Stimulated activated CD4-positive, alpha-beta T cell treated with anti-CD3 and anti-CD28 coated beads, Interleukin-2, amount 100 ng/mL, for 4 hours (primary cell): Measurements from ENCODE around the gene MS4A5.
"Not testable (repeated sequence)": the region's sequence is repeated elsewhere in the genome, so short reads cannot be mapped to it uniquely, and the experiment has no call there.

Source experiments
- DNase-seq: peaks from one replicate; pipeline ENCODE4 v3.0.0-alpha.2; 2020; ENCODE audit warnings: low read depth

MS4A5 gene, protein sequence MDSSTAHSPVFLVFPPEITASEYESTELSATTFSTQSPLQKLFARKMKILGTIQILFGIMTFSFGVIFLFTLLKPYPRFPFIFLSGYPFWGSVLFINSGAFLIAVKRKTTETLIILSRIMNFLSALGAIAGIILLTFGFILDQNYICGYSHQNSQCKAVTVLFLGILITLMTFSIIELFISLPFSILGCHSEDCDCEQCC

DNA sequence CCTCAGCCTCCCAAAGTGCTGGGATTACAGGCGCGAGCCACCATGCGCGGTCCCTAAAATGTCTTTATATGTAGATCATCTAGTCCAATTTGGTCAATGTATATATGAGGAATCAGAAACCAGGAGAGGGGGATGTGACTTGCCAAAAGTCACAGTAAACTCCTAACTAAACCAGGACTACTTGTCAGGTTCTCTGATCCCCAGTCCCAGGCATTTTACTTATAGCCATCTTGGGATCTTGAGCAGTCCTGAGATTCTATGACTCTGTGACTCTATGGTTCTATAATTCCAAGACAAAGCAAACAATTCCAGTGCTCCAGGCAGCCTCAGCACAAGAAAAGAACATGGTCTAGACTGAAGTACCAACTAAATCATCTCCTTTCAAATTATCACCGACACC, at the start of gene MS4A5:
Gene MS4A5, plus strand, starts transcription at position 301 of the 400 bp plus-strand sequence. CDS start 103 bp downstream, outside the sequence.
- DNase-seq: no peak

DNA sequence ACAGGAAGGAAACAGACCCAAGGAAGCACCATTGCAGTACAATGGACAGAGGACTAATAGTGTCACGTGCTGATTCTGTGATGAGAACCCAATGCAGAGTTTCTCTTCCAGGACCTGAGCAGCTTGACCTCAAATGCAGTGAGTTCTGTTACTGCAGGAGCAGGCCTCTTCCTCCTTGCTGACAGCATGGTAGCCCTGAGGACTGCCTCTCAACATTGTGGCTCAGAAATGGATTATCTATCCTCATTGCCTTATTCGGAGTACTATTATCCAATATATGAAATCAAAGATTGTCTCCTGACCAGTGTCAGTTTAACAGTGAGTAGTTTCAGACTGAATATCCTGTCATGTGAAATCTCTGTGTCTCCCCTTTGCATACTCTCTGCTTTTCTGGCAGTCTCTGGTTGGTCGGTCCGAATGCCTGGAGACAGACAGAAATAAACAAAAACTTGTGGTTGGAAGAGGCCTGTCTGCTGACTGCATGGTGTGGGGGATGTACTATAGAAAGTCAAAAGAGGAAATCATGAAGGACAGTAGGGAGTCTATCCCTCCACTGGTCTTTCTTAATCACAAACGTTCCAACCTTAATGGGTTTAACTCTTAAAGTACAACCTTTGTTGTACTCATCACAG, 40.0 kb upstream of the MS4A5 start:
- no peak for DNase-seq

DNA sequence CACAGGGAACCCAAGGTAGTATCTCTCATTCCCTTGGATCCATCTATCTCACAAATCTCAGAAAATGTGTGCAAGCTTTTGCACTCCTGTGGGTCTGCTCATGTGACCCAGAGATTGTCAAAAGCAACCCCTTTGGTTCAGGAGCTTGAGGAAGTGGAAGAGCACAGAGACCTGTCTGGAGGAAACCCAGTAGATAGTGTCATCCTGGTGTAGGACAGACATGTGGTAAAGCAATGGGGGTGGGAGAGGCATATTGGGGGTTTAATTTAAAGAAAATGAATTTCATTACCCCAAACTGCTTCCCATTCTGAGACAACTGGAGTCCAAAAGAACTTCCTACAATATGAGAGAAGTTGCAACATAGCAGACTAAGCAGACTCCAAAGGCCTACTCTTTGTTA, 39.0 kb upstream of the MS4A5 start:
- no peak for DNase-seq

DNA sequence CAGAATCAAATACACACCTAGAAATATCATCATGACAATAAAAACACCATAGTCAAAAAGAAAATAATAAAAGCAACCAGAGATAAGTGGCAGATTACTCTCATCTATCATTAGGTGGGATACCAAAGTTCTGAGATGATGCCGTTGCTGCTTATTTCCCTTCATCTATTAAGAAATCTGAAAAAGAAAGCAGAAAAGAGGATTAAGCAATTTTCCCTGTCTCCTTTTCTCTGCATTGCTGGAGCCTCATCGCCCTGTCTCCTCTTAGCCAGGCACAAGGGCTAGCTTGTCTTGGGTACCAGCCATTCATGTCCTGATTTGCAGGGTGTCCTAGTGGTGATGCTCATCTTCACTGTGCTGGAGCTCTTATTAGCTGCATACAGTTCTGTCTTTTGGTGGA, 37.0 kb upstream of the MS4A5 start:
- no peak for DNase-seq

DNA sequence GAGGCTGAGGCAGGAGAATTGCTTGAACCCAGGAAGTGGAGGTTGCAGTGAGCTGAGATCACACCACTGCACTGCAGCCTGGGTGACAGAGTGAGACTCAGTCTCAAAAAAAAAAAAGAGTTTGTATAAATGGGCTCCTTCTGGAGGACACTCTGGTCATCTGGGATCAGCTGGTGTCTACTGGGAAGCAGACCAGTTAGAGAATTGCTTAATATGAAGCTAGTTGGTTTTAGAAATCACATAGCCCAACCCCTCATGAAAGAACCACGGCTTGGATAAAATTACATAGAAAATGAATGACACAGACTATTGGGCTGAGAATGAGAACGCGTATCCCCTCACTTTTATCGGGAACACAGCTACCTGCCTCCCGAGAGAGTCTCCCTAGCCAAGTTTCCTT, 36.4 kb upstream of the MS4A5 start:
- DNase-seq: no peak

DNA sequence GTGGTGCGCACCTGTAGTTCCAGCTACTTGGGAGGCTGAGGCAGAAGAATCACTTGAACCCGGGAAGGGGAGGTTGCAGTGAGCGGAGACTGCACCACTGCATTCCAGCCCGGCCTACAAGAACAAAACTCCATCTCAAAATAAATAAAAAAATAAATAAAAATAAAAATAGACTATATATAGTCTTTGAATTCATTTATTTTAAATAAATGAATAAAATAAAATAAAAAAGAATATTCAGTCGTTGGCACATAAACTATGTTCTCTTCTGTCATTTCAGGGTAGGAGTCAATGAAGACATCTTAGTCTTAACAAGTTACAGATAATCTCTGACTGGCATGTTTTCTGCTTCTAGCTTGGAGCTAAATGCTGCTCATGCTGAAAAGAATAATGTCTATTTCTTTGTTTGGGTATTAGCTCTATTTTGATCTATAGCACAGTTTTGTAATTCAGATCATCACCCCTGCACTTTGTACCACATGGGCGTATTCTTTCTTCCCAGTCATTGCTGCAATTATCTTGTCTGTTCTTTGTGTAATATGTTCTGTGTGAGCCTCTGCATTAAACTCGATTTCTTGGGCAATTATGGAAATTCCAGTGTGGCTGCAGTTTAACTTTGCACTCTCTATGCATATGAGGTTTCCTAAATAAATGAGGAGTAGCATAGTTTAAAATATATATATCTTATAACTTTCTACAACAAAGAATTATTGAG, 34.5 kb upstream of the MS4A5 start:
- no peak for DNase-seq

- DNase-seq: no peak
These were observed 33.0 kb upstream of the MS4A5 start, which contains the start of gene MS4A14 for GRCh38 chr11:60396382-60396781. MS4A14 (plus strand) TSS chr11:60396459; CDS start chr11:60396579, 120 bp downstream.

DNA sequence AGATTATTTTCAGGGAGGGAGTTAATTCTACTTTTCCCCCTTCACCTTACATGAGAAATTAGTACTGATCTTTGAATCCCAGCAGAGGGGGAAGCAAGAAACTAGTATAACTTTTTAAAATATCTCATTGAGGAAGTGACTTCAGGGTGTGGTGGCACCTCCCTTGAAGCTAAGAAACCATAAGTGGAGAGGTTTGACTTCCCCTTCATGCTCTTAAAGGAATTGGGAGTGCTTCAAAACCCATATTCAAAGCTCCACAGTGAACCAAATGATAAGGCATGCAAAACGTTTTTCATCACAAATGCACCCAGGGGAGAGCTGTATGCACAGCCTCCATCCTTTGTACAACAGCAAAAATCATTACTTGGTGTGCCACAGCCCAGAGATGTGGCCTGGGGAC, 32.6 kb upstream of the MS4A5 start:
- DNase-seq: no peak

GRCh38 chr11:60420015-60420414, 9.4 kb upstream of the MS4A5 start:
- no peak for DNase-seq

GRCh38 chr11:60422609-60423008, 6.8 kb upstream of the MS4A5 start:
- no peak for DNase-seq

DNA sequence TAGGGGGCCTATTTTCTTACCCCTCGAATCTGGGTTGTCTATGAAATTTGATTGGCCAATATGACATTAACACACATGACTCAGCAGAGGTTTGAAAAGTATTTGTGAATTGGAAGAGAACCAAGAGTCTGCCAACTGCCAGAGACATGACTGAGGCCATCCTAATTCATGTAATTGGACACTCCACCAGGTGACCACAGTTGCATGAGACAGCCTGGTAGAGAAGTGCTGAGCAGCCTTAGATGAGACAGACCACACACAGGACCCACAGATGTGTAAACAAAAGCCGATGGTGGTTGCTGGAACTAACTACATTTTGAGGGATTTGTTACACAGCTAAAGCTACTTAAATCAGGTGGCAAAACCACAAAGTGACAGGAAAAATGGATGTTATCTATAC, 855 bp upstream of the MS4A5 start:
- DNase-seq: no peak

- DNase-seq: no peak
These were observed 1.9 kb downstream of the MS4A5 start for GRCh38 chr11:60431251-60431650.

DNA sequence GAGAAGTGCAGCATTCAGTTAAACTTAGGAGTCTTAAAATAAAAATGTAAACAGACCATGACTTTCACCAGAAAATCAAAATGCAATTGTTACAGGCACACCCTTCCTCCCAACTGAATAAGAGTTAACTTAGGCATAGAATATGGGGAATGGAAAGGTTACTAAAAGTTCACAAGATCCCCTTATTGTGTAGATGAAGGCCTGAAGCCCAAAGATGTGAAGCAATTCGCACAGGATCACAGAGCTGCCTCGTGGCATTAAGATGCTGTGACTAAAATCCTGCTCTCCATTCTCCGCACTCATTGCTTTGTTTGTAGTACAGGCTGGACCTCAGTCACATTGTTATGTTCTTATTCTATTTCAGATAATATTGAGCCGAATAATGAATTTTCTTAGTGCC, 4.0 kb downstream of the MS4A5 start:
- no peak for DNase-seq

GRCh38 chr11:60447070-60447469, 17.7 kb downstream of the MS4A5 start:
- DNase-seq: no peak

DNA sequence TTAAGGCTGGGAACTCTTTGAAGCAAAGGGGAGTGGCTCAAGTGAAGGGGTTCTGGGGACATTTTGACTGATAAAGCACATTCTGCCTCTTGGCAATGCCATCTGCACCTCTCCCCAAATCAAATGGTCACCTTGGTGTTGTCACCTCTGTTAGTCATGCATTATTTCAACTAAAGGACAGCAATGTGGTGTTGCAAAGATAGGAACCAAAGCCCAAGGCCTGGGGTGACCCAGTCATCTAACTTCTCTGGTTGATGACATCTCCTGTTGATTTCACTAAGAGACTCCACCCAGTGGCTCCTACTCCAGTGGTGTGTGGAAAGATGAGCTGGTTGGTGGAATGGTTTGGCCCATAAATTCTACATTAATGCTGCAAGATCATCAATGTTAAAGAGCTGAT, 18.5 kb downstream of the MS4A5 start:
- DNase-seq: no peak

GRCh38 chr11:60451185-60451584, 21.8 kb downstream of the MS4A5 start:
- not testable (repeated sequence) for DNase-seq

DNA sequence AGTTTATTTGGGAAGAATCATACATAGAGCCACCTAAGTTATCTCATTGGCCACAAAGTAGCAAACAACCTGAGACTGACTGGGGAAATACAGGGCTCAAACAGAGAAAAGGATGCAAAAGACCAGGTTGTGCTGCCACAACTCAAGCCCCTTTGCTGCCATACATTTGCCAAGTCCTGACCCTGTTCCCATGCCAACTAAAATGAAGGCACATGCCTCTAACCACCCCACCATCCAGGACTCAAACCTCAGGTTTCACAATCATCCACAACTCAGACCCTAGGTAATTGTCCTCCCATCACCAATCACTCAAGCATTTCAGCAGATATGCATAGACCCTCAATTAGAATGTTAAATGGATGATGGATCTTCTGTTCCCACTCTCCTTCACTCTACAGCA, 24.8 kb downstream of the MS4A5 start:
- DNase-seq: no peak

GRCh38 chr11:60455531-60456042, 26.2 kb downstream of the MS4A5 start, which contains the start of gene MS4A1:
MS4A1 (plus strand) TSS chr11:60455847; CDS start chr11:60462375, 6,528 bp downstream.
- no peak for DNase-seq

- no peak for DNase-seq
These were observed 28.2 kb downstream of the MS4A5 start for GRCh38 chr11:60457576-60457975.

GRCh38 chr11:60459345-60459744, 30.0 kb downstream of the MS4A5 start:
- DNase-seq: no peak

- DNase-seq: no peak
These were observed 39.5 kb downstream of the MS4A5 start for GRCh38 chr11:60468829-60469228.

DNA sequence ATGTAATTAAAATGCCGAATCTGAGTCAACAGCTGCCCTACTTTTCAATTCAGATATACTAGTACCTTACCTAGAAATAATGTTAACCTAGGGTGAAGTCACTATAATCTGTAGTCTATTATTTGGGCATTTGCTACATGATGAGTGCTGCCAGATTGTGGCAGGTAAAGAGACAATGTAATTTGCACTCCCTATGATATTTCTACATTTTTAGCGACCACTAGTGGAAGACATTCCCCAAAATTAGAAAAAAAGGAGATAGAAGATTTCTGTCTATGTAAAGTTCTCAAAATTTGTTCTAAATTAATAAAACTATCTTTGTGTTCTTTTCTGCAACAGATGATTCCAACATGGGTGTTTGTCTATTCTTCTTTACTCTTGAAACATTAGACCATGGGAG, 40.4 kb downstream of the MS4A5 start:
- no peak for DNase-seq

DNA sequence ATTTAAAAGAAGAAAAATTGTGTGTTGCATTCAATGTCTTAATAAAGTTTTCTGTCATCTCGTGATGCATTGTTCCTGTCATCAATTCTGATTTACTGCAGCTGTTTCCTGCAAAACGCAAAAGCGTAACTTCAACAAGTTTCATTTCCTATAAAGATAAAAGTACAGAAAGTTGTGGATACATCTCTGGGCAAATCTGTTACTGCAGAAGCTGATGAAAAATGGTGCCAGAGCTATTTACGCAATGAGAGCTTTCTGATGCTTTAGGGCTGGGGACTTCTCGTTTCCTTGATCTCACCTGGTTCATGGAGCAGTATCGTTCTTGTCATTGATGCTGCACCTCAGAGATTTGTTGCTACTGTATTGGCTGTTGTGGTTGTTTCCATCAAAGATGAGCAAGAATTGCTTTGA, 47.7 kb downstream of the MS4A5 start:
- DNase-seq: no peak
